ENCODE measurements around the gene CRYBA1.

The CRYBA1 gene

DNA sequence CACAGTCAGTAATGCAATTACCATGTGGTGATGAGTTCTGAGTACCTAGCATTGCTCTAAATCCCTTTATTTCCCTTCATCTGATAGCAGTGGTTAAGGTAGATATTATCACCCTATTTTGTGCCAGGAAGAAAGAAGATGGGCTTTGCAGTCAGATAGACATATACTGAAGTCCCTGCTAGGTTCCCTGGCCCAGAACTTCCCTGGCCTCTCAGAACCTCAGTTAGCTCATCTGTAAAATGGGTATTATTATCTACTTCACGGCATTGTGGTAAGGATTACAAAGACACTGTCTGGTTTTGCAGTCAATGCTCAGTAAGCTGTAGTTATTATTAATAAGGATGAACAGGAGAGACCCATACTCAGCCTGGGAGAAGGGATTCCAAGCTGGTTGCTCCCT is 4.6 kb upstream of the CRYBA1 start:
- TF ChIP-seq POLR2AphosphoS5 (IDR thresholded peaks at IDR 0.05; ENCODE audit: low read depth): no peak
- no peak overlapping the region for H3K4me3 ChIP-seq (replicated peaks; ENCODE audit: insufficient read depth, low read length)
- H3K27me3 ChIP-seq (ENCODE audit: insufficient read depth, poor library complexity, severe bottlenecking): no peaks in the 10 kb centered on the region
- no peak overlapping the region for H3K27ac ChIP-seq (replicated peaks)
- DNase-seq (ENCODE audit: low read depth in 1 of 2, low spot score in 1 of 2): no peak

GRCh38 chr17:29242790-29243189 is 3.9 kb upstream of the CRYBA1 start:
- Histone ChIP-seq H3K4me3 (replicated peaks; ENCODE audit: insufficient read depth, low read length) (no peak overlapping the region), H3K27me3 (ENCODE audit: insufficient read depth, poor library complexity, severe bottlenecking) (no peaks in the 10 kb centered on the region), H3K27ac (replicated peaks) (no peak overlapping the region)
- DNase-seq (ENCODE audit: low read depth in 1 of 2, low spot score in 1 of 2): no peak
- TF ChIP-seq SPI1 (IDR thresholded peaks at IDR 0.05; ENCODE audit: borderline replicate concordance, low read depth) (no peak), GABPA (IDR thresholded peaks at IDR 0.05; ENCODE audit: low read depth) (no peak), CTCF (IDR thresholded peaks at IDR 0.05; ENCODE audit: insufficient read depth, low read length) (no peak), REST (IDR thresholded peaks at IDR 0.05; ENCODE audit: insufficient replicate concordance, low read depth) (no peak), POLR2AphosphoS5 (IDR thresholded peaks at IDR 0.05; ENCODE audit: low read depth) (no peak)

DNA sequence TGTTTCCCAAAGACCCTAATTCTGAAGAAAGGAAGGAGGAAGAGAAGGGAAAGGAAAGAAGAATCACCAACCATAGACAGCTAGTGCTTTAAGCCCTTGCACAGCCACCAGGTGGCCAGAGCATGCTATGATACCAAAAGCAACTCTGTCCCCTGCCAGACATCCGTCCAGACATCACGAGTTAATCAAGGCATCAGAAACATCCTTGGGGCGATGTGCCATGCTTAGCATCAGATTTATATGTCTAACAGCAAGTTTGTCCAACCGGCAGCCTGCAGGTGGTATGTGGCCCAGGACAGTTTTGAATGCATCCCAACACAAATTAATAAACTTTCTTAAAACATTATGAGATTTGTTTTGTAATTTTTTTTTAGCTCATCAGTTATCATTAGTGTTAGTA is 2.9 kb upstream of the CRYBA1 start:
- Histone ChIP-seq H3K27me3 (ENCODE audit: insufficient read depth, poor library complexity, severe bottlenecking) (no peaks in the 10 kb centered on the region), H3K4me3 (replicated peaks; ENCODE audit: insufficient read depth, low read length) (no peak overlapping the region), H3K27ac (replicated peaks) (no peak overlapping the region)
- DNase-seq (ENCODE audit: low read depth in 1 of 2, low spot score in 1 of 2): peak in 1 of 2 experiments; percentile 32
- TF ChIP-seq SPI1 (IDR thresholded peaks at IDR 0.05; ENCODE audit: borderline replicate concordance, low read depth) (no peak), POLR2AphosphoS5 (IDR thresholded peaks at IDR 0.05; ENCODE audit: low read depth) (no peak), REST (IDR thresholded peaks at IDR 0.05; ENCODE audit: insufficient replicate concordance, low read depth) (no peak), CTCF (IDR thresholded peaks at IDR 0.05; ENCODE audit: insufficient read depth, low read length) (peak; percentile 54), GABPA (IDR thresholded peaks at IDR 0.05; ENCODE audit: low read depth) (no peak)

GRCh38 chr17:29245401-29245800 is 1.3 kb upstream of the CRYBA1 start:
- no peak overlapping the region for H3K4me3 ChIP-seq (replicated peaks; ENCODE audit: insufficient read depth, low read length)
- H3K27me3 ChIP-seq (ENCODE audit: insufficient read depth, poor library complexity, severe bottlenecking): no peaks in the 10 kb centered on the region
- DNase-seq (ENCODE audit: low read depth in 1 of 2, low spot score in 1 of 2): no peak
- no peak overlapping the region for H3K27ac ChIP-seq (replicated peaks)
- TF ChIP-seq GABPA (IDR thresholded peaks at IDR 0.05; ENCODE audit: low read depth): no peak
- no peak for TF ChIP-seq REST (IDR thresholded peaks at IDR 0.05; ENCODE audit: insufficient replicate concordance, low read depth)
- TF ChIP-seq POLR2AphosphoS5 (IDR thresholded peaks at IDR 0.05; ENCODE audit: low read depth): no peak
- no peak for TF ChIP-seq SPI1 (IDR thresholded peaks at IDR 0.05; ENCODE audit: borderline replicate concordance, low read depth)
- TF ChIP-seq CTCF (IDR thresholded peaks at IDR 0.05; ENCODE audit: insufficient read depth, low read length): no peak
